IMR-90 (cell line): ENCODE results near the gene DEF6.

Experiments used
- CTCF ChIP-seq: conservative IDR thresholded peaks from 2 replicates; pipeline ENCODE4 v1.5.1; 2012; ENCODE audit warnings: mild to moderate bottlenecking, low read depth, low read length, improper control_type of control experiment
- MAFK ChIP-seq: IDR thresholded peaks from 2 replicates; pipeline ENCODE4 v1.6.1; 2012; ENCODE audit warnings: low read depth, low read length, improper control_type of control experiment
- MAZ ChIP-seq: IDR thresholded peaks from 2 replicates; pipeline ENCODE4 v1.6.1; 2012; ENCODE audit warnings: low read depth, mild to moderate bottlenecking, low read length, improper control_type of control experiment, moderate library complexity, borderline replicate concordance
- POLR2A ChIP-seq: IDR thresholded peaks from 2 replicates; pipeline ENCODE4 v1.6.1; 2012; ENCODE audit warnings: mild to moderate bottlenecking, low read depth, low read length
- RAD21 ChIP-seq: IDR thresholded peaks from 2 replicates; pipeline ENCODE4 v1.6.1; 2012; ENCODE audit warnings: low read length, improper control_type of control experiment
- RFX5 ChIP-seq: IDR thresholded peaks from 2 replicates; pipeline ENCODE4 v1.8.0; 2012; ENCODE audit warnings: low read depth, mild to moderate bottlenecking, low read length, moderate library complexity
- SMC3 ChIP-seq: fragments of 150-350 bp; IDR thresholded peaks from 2 replicates; pipeline ENCODE4 v1.6.1; 2016; ENCODE audit warnings: low read depth, mild to moderate bottlenecking, antibody characterized with exemption, low read length, moderate library complexity

GRCh38 chr6:35298625-35299140, 1.1 kb downstream of the DEF6 start:
- TF ChIP-seq RFX5: no peak
- no peak for TF ChIP-seq MAFK
- no peak for TF ChIP-seq CTCF
- TF ChIP-seq SMC3: no peak
- TF ChIP-seq POLR2A: no peak
- no peak for TF ChIP-seq MAZ
- TF ChIP-seq RAD21: no peak
